ENCODE data around the gene PEX3.

Gene PEX3

GRCh38 chr6:143528164-143528811, 77.7 kb downstream of the PEX3 start:
- DNase-seq (ENCODE audit: low spot score in 2 of 2), result peak in 1 of 2 donors; percentile 18
- Mint-ChIP-seq H3K9me3 (peaks cover 2% of the 10 kb centered on the region), H3K27me3 (no peaks in the 10 kb centered on the region), H3K4me1 (peaks cover 7% of the 10 kb centered on the region), H3K4me3 (no peak overlapping the region), H3K27ac (peak overlapping the region; percentile 76), H3K36me3 (peaks cover 2% of the 10 kb centered on the region)
- ATAC-seq (ENCODE audit: low read depth), result peak; percentile 96

GRCh38 chr6:143529095-143529494, 78.5 kb downstream of the PEX3 start:
- no peaks in the 10 kb centered on the region for H3K27me3 Mint-ChIP-seq
- peaks cover 7% of the 10 kb centered on the region for H3K4me1 Mint-ChIP-seq

GRCh38 chr6:143531720-143532499, 81.3 kb downstream of the PEX3 start:
- Mint-ChIP-seq H3K4me1 (peaks cover 18% of the 10 kb centered on the region), H3K4me3 (no peak overlapping the region), H3K27ac (no peak overlapping the region), H3K36me3 (no peaks in the 10 kb centered on the region), H3K9me3 (no peaks in the 10 kb centered on the region), H3K27me3 (no peaks in the 10 kb centered on the region)
- DNase-seq (ENCODE audit: low spot score in 2 of 2) (no peak), ATAC-seq (ENCODE audit: low read depth) (no peak)

More at GRCh38 chr6:143529095-143529494, 78.5 kb downstream of the PEX3 start:
- DNase-seq (ENCODE audit: low spot score in 2 of 2), result no peak
- Mint-ChIP-seq H3K36me3 (no peaks in the 10 kb centered on the region), H3K27ac (peak overlapping the region; percentile 76), H3K4me3 (no peak overlapping the region), H3K9me3 (no peaks in the 10 kb centered on the region)
- no peak for ATAC-seq (ENCODE audit: low read depth)

GRCh38 chr6:143535189-143535614, 84.6 kb downstream of the PEX3 start:
- no peak for ATAC-seq (ENCODE audit: low read depth)
- Mint-ChIP-seq H3K4me3 (no peak overlapping the region), H3K27ac (peak overlapping the region; percentile 84)

GRCh38 chr6:143536461-143536865, 85.9 kb downstream of the PEX3 start:
- H3K36me3 Mint-ChIP-seq, result no peaks in the 10 kb centered on the region

More at GRCh38 chr6:143535189-143535614, 84.6 kb downstream of the PEX3 start:
- Mint-ChIP-seq H3K4me1 (peaks cover 17% of the 10 kb centered on the region), H3K9me3 (no peaks in the 10 kb centered on the region), H3K27me3 (no peaks in the 10 kb centered on the region), H3K36me3 (no peaks in the 10 kb centered on the region)
- no peak for DNase-seq (ENCODE audit: low spot score in 2 of 2)

GRCh38 chr6:143536866-143537691, 86.5 kb downstream of the PEX3 start:
- peak overlapping the region; percentile 76 for H3K4me3 Mint-ChIP-seq
- ATAC-seq (ENCODE audit: low read depth) (peak; percentile 73), DNase-seq (ENCODE audit: low spot score in 2 of 2) (peak; percentile 41 to 60)
- no peaks in the 10 kb centered on the region for H3K36me3 Mint-ChIP-seq
- no peaks in the 10 kb centered on the region for H3K27me3 Mint-ChIP-seq
- H3K9me3 Mint-ChIP-seq, result no peaks in the 10 kb centered on the region
- H3K4me1 Mint-ChIP-seq, result peaks cover 18% of the 10 kb centered on the region
- no peak overlapping the region for H3K27ac Mint-ChIP-seq

More at GRCh38 chr6:143536461-143536865, 85.9 kb downstream of the PEX3 start:
- ATAC-seq (ENCODE audit: low read depth) (peak; percentile 45), DNase-seq (ENCODE audit: low spot score in 2 of 2) (peak; percentile 12 to 38)
- no peaks in the 10 kb centered on the region for H3K27me3 Mint-ChIP-seq
- H3K4me1 Mint-ChIP-seq, result peaks cover 18% of the 10 kb centered on the region
- H3K9me3 Mint-ChIP-seq, result no peaks in the 10 kb centered on the region
- H3K4me3 Mint-ChIP-seq, result peak overlapping the region; percentile 69
- peak overlapping the region; percentile 51 for H3K27ac Mint-ChIP-seq

GRCh38 chr6:143538374-143538773, 87.8 kb downstream of the PEX3 start:
- Mint-ChIP-seq H3K27me3 (no peaks in the 10 kb centered on the region), H3K36me3 (no peaks in the 10 kb centered on the region), H3K4me1 (peaks cover 23% of the 10 kb centered on the region), H3K9me3 (no peaks in the 10 kb centered on the region), H3K27ac (no peak overlapping the region), H3K4me3 (peak overlapping the region; percentile 76)
- DNase-seq (ENCODE audit: low spot score in 2 of 2) (no peak), ATAC-seq (ENCODE audit: low read depth) (no peak)

- ATAC-seq (ENCODE audit: low read depth) (no peak), DNase-seq (ENCODE audit: low spot score in 2 of 2) (no peak)
- Mint-ChIP-seq H3K36me3 (no peaks in the 10 kb centered on the region), H3K27me3 (no peaks in the 10 kb centered on the region), H3K9me3 (no peaks in the 10 kb centered on the region), H3K4me1 (peaks cover 28% of the 10 kb centered on the region), H3K27ac (no peak overlapping the region), H3K4me3 (no peak overlapping the region)
Observed at GRCh38 chr6:143539106-143539505, 88.5 kb downstream of the PEX3 start.

- H3K9me3 Mint-ChIP-seq, result no peaks in the 10 kb centered on the region
- peaks cover 24% of the 10 kb centered on the region for H3K4me1 Mint-ChIP-seq
- no peak overlapping the region for H3K4me3 Mint-ChIP-seq
- ATAC-seq (ENCODE audit: low read depth) (no peak), DNase-seq (ENCODE audit: low spot score in 2 of 2) (no peak)
- no peak overlapping the region for H3K27ac Mint-ChIP-seq
- no peaks in the 10 kb centered on the region for H3K27me3 Mint-ChIP-seq
- H3K36me3 Mint-ChIP-seq, result no peaks in the 10 kb centered on the region
Observed at GRCh38 chr6:143539734-143540133, 89.1 kb downstream of the PEX3 start.

- DNase-seq (ENCODE audit: low spot score in 2 of 2) (no peak), ATAC-seq (ENCODE audit: low read depth) (no peak)
- H3K36me3 Mint-ChIP-seq, result peaks cover under 1% of the 10 kb centered on the region
- H3K4me3 Mint-ChIP-seq, result no peak overlapping the region
- no peaks in the 10 kb centered on the region for H3K27me3 Mint-ChIP-seq
- no peaks in the 10 kb centered on the region for H3K9me3 Mint-ChIP-seq
- H3K27ac Mint-ChIP-seq, result no peak overlapping the region
- H3K4me1 Mint-ChIP-seq, result peaks cover 20% of the 10 kb centered on the region
Observed at GRCh38 chr6:143540192-143540591, 89.6 kb downstream of the PEX3 start.

All from memory B cell (primary cell).